IMR-90 (cell line): ENCODE data around the gene ACLY.

ENCODE experiments used
- CEBPB ChIP-seq: IDR thresholded peaks from 2 replicates; pipeline ENCODE4 v1.6.1; 2012; ENCODE audit warnings: low read depth, low read length, improper control_type of control experiment
- CHD1 ChIP-seq: IDR thresholded peaks from 2 replicates; pipeline ENCODE4 v1.6.1; 2012; ENCODE audit warnings: low read depth, low read length, improper control_type of control experiment
- CTCF ChIP-seq: conservative IDR thresholded peaks from 2 replicates; pipeline ENCODE4 v1.5.1; 2012; ENCODE audit warnings: mild to moderate bottlenecking, low read depth, low read length, improper control_type of control experiment
- ELK1 ChIP-seq: fragments of 150-350 bp; IDR thresholded peaks from 2 replicates; pipeline ENCODE4 v1.6.1; 2016; ENCODE audit warnings: low read depth, mild to moderate bottlenecking, low read length, moderate library complexity, borderline replicate concordance
- MXI1 ChIP-seq: IDR thresholded peaks from 2 replicates; pipeline ENCODE4 v1.6.1; 2012; ENCODE audit warnings: low read depth, mild to moderate bottlenecking, low read length, moderate library complexity, borderline replicate concordance
- POLR2A ChIP-seq: IDR thresholded peaks from 2 replicates; pipeline ENCODE4 v1.6.1; 2012; ENCODE audit warnings: mild to moderate bottlenecking, low read depth, low read length

GRCh38 chr17:41937970-41938954 is 19.5 kb upstream of the ACLY start:
- TF ChIP-seq CHD1: no peak
- TF ChIP-seq ELK1: no peak
- no peak for TF ChIP-seq CTCF
- TF ChIP-seq POLR2A: no peak
- no peak for TF ChIP-seq CEBPB
- no peak for TF ChIP-seq MXI1
